Measurements from ENCODE around the gene SLC12A9.

SLC12A9 gene

DNA sequence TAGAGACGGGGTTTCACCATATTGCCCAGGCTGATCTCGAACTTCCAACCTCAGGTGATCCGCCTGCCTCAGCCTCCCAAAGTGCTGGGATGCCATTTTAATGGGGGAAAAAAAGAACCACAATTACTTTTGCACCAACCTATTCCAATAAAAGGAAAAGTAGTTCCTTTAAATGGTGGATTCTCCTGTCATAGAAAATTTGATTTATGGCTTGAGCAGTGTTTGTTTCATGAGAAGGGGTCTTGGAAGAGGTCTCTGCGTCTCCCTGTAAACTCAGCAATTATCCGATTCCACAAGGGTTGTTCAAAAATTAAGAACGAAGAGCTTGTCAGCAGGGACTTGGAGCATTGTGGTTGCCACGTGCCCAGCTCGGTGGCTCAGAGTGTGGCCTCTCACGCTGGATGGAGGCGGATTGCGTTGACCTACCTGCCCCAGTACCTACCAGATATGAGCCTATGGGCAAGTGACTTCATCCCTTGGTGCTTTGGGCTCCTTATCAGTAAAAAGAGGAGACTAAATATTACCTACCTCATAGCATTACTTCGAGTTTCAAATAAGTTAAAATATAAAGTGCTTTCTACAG lies 11.8 kb downstream of the SLC12A9 start:
- DNase-seq = no peak

DNA sequence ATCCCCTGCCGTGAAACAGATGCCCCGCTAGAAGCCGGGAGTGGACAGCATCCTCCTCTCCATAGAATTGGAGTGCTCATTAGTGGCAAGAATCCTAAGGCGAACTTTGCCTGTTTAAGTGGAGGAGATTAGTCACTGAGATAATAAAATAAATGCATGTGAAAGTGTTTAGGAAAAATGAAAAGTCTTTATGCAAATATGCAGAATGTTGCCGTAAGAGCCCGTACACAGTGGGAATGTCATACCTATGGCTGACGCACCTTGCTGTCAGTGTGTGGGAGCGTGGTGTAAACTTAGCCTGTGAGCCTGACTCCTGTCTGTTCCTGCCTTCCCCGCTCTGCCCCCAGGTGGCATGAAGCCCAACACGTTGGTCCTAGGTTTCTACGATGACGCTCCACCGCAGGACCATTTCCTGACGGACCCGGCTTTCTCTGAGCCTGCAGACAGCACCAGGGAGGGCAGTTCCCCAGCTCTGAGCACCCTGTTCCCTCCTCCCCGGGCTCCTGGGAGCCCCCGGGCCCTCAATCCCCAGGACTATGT lies 12.9 kb downstream of the SLC12A9 start:
- no peak for DNase-seq

DNA sequence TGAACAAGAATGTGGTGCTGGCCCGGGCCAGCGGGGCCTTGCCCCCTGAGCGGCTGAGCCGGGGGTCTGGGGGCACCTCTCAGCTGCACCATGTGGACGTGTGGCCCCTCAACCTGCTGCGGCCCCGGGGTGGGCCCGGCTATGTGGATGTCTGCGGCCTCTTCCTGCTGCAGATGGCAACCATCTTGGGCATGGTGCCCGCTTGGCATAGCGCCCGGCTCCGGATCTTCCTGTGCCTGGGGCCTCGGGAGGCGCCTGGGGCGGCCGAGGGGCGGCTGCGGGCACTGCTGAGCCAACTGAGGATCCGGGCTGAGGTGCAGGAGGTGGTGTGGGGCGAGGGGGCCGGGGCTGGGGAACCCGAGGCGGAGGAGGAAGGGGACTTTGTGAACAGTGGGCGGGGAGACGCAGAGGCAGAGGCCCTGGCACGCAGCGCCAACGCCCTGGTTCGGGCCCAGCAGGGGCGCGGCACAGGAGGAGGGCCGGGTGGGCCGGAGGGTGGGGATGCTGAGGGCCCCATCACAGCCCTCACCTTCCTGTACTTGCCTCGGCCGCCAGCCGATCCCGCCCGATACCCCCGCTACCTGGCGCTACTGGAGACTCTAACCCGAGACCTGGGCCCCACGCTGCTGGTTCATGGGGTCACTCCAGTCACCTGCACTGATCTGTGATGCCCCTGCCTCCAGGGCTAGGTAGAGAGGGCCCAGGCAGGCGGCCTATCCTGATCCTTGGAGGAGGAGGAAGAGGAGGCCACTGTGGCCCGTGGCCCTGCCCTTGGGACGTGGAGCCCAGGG lies 13.6 kb downstream of the SLC12A9 start:
- no peak for DNase-seq

DNA sequence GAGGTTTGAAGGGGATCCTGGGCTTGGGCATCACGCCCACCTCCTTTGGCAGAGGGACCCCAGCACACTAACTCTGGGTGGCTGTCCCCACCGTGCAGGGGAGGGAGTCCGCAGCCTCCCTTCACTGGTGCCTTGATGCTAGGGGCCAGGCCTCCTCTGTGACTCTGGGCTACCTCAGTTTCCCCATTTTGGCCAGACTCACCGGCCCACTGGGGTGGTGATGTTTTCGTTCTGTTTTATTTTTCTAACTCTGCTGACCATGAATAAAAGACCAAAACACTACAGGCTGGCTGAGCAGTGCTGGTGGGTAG lies 14.2 kb downstream of the SLC12A9 start:
- no peak for DNase-seq

DNA sequence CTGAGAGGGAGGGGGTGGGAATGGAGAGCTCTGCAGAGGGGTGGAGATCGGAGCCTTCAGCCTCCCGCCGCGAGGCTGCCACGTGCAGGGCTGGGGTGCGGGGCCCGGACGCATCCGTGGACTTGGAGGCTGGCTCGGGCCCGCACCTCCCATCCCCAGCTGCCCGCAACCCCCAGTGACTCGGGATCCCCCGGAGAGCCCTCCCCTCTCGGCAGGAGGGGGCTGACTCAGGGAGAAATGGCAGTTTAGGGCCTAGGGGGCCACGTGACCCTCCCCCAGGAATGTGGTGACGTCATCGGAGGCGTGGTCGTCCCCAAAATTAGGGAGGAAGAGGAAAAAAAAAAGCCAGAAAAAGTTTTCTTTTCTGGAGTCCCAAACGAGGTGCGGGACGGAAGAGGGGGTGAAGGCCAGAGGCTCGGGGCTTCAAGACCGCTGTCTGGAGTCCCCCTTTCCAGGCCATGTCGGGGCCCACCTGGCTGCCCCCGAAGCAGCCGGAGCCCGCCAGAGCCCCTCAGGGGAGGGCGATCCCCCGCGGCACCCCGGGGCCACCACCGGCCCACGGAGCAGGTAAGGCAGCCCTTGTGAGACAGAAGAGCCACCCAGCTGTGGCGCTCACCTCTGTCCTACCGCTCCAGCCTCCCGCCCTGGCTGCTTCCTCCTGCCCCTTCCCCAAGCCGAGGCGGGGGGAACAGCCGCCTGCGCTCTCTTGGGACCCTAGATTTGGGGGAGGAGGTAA lies 14.7 kb downstream of the SLC12A9 start, which contains the start of gene TRIP6:
Gene TRIP6 (plus strand): TSS at position 348 of the 736 bp plus-strand sequence. CDS start 111 bp downstream, at position 459.
- DNase-seq = peak; percentile 68

DNA sequence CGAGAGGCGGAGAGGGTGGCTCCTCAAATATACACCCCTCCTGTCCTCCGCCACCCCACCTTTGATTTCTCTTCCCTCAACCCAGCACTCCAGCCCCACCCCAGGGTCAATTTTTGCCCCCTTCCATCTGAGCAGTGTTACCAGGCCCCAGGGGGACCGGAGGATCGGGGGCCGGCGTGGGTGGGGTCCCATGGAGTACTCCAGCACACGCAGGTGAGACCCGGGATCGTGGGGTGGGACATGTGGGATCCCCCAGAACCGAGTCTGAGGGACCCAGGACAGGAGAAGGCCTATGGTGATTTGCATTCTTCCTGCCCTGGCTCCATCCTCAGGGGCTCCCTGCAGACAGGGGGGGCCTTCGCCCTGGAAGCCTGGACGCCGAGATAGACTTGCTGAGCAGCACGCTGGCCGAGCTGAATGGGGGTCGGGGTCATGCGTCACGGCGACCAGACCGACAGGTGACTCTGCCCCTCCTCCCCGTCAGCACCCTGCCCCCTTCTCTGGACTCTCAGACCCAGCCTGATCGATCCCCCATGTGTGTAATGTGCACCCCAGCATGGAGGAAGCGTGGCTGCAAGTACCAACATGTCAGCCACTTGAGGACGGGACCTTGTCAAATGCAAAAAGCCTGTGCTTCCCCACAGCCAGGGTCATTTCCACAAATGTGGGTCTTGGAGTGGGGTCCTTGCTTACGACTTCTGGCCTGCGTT lies 15.4 kb downstream of the SLC12A9 start:
- no peak for DNase-seq

DNA sequence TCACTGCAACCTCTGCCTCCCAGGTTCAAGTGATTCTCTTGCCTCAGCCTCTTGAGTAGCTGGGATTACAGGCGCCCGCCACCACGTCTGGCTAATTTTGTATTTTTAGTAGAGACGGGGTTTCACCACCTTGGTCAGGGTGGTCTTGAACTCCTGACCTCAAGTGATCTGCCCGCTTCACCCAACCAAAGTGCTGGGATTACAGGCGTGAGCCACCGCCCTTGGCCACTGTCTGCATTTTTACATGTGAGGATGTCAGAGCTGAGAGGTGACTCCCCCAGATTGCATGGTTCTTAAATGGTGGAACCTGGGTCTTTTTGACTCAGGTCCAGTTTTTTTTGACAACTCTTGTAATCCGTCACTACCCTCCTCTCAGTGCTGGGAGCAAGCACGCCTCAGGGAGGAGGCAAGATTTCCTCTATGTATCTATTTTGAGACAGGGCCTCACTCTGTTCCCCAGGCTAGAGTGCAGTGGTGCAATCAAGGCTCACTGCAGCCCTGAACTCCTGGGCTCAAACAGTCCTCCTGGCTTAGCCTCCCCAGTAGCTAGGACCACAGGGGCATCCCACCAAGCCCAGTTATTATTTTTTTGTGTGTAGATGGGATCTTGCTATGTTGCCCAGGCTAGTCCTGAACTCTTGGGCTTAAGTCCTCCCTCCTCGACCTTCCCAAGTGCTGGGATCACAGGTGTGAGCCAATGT lies 21.2 kb downstream of the SLC12A9 start:
- no peak for DNase-seq

DNA sequence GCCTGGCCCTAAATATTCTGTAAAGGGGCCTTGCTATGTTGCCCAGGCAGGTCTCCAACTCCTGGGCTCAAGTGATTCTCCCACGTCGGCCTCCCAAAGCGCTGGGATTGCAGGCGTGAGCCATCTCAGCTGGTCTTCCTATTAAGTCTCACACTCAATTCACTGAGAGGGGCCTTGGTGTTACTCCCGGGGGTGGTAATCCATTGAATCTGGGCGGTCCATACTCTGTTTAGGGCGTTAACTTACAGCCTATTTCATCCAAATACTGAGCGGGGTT lies 21.7 kb downstream of the SLC12A9 start:
- DNase-seq = no peak

DNA sequence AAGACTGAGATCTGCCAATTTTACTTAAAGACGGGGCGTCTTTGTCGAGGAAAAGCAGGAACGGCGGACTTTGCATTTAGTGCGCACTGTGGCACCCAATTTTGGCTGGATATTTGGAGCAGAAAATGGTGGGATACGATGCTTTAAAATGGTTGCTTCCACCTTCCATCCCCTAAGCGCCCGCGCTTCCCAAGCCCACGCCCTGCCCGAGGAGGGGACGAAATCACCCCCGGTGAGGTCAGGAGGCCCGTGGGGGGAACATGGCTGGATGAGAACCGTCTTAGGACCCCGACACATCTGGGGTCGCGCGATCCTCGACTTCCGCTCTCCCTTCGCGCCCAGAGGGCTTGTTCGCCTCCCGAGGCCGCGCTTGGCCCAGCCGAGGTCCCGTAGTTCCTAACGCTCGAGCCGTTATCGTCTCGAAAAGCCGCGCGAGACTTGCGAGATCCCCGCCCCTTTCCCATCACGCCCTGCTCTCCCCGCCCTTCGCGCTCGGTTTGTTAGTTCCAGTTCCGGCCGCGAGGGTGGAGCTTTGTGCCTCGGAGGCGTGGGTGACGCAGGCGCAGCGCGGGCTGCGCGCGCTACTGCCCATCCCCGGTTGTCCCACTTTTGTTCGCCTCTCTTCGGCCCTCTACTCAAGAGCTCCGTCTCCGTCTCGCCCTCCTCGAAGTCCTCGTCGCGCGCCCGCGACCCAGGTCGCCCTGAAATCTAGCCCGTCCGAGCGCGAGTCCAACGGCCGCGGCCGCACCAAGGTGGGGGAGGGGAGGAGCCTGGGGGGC lies 22.3 kb downstream of the SLC12A9 start, which contains the start of gene SRRT:
Gene SRRT (plus strand): TSS at position 527 of the 779 bp plus-strand sequence. CDS start 488 bp downstream, outside the sequence.
- DNase-seq = peak; percentile 99

DNA sequence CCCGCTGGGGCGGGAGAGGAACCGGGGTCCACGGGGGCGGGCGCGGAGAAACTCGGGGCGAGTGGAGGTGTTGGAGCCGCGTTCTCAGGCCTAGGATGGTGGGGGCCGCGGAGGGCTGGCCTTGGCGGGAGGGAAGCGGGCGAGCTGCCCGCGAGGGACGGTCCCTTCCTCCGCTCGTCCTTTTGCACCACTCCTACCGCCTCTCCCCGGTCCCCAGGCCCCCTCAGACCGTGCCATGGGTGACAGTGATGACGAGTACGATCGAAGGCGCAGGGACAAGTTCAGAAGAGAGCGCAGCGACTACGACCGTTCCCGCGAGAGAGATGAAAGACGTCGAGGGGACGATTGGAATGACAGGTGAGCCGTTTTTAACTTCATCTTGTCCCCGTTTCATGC lies 22.8 kb downstream of the SLC12A9 start:
- peak; percentile 28 for DNase-seq

DNA sequence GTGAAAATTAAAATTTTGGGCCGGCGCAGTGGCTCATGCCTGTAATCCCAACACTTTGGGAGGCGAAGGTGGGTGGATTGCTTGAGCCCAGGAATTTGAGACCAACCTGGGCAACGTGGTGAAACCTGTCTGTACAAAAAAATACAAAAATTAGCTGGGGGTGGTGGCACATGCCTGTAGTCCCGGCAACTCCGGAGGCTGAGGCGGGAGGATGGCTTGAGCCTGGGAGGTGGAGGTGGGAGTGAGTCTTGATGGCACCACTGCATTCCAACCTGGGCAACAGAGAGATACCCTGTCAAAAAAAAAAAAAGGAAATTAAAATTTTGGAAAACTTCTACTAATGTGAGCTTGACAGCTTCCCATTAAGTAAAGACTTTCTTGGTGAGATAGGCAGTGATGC lies 25.5 kb downstream of the SLC12A9 start:
- no peak for DNase-seq

DNA sequence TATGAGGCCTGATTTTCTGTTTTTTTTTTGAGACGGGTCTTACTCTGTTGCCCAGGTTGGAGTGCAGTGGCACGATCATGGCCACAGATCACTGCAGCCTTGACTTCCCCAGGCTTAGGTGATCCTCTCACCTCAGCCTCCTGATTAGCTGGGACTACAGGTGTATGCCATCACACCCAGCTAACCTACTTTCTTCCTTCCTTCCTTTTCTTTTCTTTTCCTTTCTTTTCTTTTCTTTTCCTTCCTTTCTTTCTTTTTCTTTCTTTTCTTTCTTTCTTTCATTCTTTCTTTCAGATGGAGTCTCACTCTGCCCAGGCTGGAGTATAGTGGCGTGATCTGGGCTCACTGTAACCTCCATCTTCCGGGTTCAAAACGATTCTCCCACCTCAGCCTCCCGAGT lies 26.2 kb downstream of the SLC12A9 start:
- no peak for DNase-seq

DNA sequence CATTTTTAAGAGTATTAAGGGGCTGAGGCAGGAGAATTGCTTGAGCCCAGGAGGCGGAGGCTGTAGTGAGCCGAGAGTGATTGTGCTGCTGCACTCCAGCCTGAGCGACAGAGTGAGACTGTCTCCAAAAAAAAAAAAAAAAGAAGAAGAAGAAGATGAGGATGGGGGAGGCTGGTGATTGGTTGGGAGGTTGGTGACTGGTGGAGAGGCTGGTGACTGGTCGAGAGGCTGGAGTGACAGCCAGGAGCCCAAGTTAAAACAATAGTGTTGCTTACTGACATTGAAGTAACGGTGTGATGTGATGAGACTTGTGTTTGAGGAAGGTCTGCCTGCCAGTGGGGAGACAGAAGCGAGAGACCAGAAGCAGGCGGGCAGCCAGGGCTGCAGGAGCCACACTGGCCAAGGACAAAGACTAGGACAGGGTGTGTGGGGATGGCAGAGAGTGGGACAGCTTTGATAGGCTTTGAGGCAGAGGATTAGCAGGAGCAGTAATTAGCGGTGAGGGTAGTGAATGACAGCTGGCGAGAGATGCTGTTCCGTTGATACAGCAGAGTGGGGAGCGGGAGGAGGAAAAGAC lies 27.3 kb downstream of the SLC12A9 start:
- no peak for DNase-seq

DNA sequence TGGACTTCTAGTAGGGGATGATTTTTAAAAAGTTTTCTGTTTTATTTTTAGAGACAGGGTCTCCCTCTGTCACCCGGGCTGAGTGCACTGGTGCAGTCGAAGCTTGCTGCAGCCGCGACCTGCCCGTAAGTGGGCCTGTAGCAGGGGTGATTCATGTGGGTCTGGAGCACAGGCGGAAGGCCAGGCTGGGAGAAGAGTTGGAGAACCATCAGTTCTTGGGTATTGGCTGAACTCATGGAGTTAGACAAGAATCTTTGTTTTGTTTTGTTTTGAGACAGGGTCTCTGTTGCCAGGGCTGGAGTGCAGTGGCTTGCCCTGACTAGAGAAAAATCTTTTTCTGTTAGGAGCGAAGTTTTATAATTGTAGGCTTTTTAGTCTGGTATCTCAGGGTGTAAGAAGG lies 28.1 kb downstream of the SLC12A9 start:
- no peak for DNase-seq

DNA sequence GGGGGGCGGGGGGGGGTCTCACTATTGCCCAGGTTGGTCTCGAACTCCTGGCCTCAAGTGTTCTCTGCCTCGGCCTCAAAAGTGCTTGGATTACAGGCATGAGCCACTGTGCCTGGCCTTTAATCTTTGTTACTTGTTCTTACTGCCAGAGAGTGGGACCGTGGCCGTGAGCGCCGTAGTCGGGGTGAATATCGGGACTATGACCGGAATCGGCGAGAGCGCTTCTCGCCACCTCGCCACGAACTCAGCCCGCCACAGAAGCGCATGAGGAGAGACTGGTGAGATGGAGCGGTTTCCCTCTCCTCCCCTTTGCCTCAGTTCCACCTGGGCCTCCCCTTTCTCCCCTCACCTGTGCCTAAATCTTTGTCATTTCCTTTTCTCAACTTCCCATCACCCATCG lies 28.6 kb downstream of the SLC12A9 start:
- DNase-seq = no peak

DNA sequence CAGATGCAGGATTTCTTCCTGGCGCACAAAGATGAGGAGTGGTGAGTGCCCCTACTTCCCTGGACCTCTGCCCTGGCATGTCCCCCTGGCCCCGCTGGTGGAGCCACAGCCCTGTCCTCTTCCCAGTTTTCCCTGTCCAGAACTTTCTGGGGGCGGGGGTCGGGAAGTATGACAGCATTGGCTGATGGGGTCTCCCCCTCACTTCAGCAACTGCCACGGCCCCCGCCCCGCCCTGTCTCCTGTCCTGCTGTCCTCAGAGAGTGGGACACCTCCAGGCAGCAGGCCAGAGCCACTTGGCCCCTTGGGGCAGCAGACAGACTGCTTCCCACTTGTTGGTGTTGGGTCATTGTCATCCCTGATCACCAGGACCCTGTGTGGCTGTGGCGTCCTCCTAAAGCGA lies 29.7 kb downstream of the SLC12A9 start:
- no peak for DNase-seq

DNA sequence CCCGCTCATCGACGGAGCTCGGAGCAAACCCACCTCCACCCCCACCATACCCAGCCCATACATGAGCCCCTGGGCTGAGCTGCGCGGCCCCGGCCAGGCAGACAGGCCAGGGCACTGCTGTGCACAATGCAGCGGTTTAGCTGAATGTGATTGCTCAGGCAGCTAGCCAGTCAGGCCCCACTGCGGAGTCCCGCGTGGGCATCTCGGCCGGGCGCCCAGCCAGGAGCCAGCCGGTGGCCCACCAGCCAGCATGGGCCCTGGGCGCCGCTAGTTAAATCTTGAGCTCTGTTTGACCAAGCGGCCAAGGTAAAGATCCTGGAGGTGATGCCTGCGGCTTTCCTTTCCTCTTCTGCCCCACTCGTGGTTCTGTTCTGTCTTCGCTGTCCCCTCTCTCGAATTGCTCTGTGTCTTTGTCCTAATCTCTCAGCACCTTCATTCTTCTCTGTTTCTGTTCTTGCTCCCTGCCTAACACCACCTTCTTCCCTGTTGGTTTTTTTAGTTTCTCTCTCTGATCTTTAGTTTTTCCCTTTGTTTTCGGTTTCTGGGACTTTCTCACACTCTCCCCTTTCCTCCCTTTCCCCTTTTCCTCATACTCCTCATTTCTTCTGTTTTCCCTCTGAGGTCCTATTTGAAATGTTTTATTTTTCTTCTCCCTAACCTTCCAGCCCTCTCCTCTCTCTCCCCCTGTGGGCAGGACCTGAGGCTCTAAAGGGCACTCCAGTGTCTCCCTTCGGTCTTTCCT lies 30.4 kb downstream of the SLC12A9 start:
- DNase-seq = no peak

DNA sequence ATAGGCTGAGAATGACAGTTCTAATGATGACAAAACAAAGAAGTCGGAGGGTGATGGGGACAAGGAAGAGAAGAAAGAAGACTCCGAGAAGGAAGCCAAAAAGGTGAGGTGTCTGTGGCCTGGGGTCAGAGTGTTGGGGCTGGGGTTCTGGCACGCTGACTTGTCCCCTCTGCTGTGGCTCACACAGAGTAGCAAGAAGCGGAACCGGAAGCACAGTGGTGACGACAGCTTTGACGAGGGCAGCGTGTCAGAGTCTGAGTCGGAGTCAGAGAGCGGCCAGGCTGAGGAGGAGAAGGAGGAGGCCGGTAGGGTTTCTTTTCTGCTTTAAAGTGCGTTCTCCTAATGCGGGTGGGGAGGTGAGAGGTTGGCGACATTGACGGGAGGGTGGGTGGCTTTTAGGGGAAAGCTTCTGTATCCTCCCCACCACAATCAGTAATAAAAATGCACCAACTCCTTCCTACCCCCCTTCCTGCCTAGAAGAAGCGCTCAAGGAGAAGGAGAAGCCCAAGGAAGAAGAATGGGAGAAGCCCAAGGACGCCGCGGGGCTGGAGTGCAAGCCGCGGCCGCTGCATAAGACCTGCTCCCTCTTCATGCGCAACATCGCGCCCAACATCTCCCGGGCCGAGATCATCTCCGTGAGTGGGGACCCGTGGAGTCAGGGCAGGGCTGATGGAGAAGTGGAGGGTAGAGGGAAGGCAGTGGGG lies 32.4 kb downstream of the SLC12A9 start:
- DNase-seq = no peak

DNA sequence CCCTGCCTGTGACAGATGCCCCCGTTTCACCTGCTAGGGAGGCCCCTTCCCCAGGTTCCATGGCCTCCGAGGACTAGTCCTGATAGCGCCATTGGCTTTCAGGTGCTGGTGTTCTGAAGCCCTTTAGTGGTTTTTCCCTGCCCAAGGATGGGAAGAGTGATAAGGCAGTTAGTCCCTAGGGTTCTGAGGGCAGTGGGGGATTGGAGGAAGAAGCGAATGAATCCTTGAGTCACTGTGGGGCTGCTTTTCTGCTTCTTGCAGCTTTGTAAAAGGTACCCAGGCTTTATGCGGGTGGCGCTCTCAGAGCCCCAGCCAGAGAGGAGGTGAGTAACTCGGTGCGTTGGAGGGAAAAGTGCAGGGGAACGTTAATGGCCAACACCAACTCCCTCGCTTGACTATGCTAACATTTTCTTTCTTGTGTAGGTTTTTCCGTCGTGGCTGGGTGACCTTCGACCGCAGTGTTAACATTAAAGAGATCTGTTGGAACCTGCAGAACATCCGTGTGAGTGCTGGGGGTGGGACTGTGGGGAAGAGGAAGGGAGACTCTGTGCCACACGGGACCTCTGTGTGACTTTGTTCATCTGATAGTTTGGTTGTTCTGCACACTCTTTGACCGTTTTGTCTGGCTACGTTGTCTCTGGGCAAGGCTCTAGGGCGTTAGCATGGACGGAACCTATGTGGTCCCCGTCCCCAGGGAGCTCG lies 33.1 kb downstream of the SLC12A9 start:
- no peak for DNase-seq
